GM12878 (cell line): Measurements from ENCODE around the gene PIAS1.
A peak's percentile ranks its signal among the peaks of the same experiment; 100 is the strongest.

Experiments
- CEBPB ChIP-seq, 2 experiments: fragments of 150-350 bp in 1 of 2; IDR thresholded peaks; 2 replicates each; pipeline ENCODE4 v1.6.1; 2012 to 2014; ENCODE audit warnings: low read depth in 2 of 2, low read length in 2 of 2, borderline replicate concordance in 1 of 2, inconsistent platforms in 1 of 2
- ESRRA ChIP-seq: IDR thresholded peaks from 2 replicates; pipeline ENCODE4 v1.6.1; 2012; ENCODE audit warnings: mild to moderate bottlenecking, low read length, improper control_type of control experiment
- FOXM1 ChIP-seq: IDR thresholded peaks from 2 replicates; pipeline ENCODE4 v1.6.1; 2012; ENCODE audit warnings: low read depth, mild to moderate bottlenecking, inconsistent platforms, low read length, moderate library complexity
- MXI1 ChIP-seq: fragments of 150-350 bp; IDR thresholded peaks from 2 replicates; pipeline ENCODE4 v1.6.1; 2011; ENCODE audit warnings: low read depth, mild to moderate bottlenecking, inconsistent platforms, low read length, improper control_type of control experiment
- NRF1 ChIP-seq: conservative IDR thresholded peaks from 2 replicates; pipeline ENCODE4 v1.6.1; 2011; ENCODE audit warnings: mild to moderate bottlenecking, low read depth, low read length, improper control_type of control experiment
- POLR2A ChIP-seq: IDR thresholded peaks from 2 replicates; pipeline ENCODE4 v1.6.1; 2011; ENCODE audit warnings: low read depth, mild to moderate bottlenecking, low read length
- POLR2AphosphoS5 ChIP-seq: IDR thresholded peaks from 2 replicates; pipeline ENCODE4 v1.6.1; 2011; ENCODE audit warnings: mild to moderate bottlenecking, low read length, inconsistent platforms
- RAD21 ChIP-seq: IDR thresholded peaks from 2 replicates; pipeline ENCODE4 v1.6.1; 2011; ENCODE audit warnings: mild to moderate bottlenecking, low read depth, low read length, moderate library complexity; ENCODE audit not compliant: insufficient read depth
- RBBP5 ChIP-seq: fragments of 200-600 bp; sonication (generic); conservative IDR thresholded peaks from 2 replicates; pipeline ENCODE4 v1.6.1; 2016
- TARDBP ChIP-seq: IDR thresholded peaks from 2 replicates; pipeline ENCODE4 v1.6.1; 2016; ENCODE audit warnings: borderline replicate concordance
- TF ChIP-seq, protein P1 (sequence below): IDR thresholded peaks from 2 replicates; pipeline ENCODE4 v1.6.1; 2011; ENCODE audit warnings: borderline replicate concordance, low read depth, mild to moderate bottlenecking, moderate library complexity, mixed read lengths, low read length; ENCODE audit not compliant: insufficient read depth; ENCODE audit errors: extremely low read length
- TF ChIP-seq, protein P2 (sequence below), 3 experiments: IDR thresholded peaks in 2 of 3; conservative IDR thresholded peaks in 1 of 3; 2 replicates each; pipeline ENCODE4 v1.5.1; 2011; ENCODE audit warnings: low read depth in 3 of 3, low read length in 3 of 3, mild to moderate bottlenecking in 3 of 3, control low read depth in 2 of 3, moderate library complexity in 2 of 3, inconsistent platforms in 1 of 3, mixed read lengths in 1 of 3; ENCODE audit not compliant: control insufficient read depth in 2 of 3, insufficient read depth in 1 of 3; ENCODE audit errors: extremely low read depth in 1 of 3
- TF ChIP-seq, protein P3 (sequence below): IDR thresholded peaks from 2 replicates; pipeline ENCODE4 v1.6.1; 2011; ENCODE audit warnings: low read depth, low read length, improper control_type of control experiment, borderline replicate concordance

DNA sequence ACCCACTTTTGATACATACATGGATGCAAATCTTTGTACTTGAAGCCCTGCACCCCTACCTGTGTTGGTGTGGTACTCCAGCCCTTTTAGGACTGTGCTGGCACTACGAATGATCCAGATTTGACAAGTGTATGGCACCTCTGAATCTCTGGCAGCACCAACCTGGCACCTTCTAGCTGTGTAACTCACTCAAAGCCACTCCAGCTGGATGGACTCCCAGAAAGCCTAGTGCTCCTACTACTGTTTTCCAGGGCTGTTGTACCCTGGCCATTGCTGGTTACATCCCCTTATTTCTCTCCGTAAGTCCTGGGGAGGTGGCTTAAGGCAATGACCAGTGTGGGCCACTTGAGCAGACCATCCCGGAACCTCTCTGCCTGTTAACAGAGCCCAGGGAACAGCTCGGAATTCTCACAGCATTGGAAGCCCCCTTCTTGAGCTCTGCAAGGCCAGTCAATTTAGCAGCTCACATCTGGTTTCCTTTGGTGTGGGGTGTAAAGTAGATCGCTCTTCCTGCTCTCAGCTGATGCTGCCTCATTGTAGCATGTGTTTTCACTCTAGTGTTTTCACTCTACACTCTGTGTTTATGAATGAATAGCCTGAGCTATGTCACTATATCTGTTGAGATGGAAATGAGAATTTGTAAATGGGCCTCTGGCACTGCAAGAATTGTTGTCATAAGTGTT lies 138.8 kb downstream of the PIAS1 start:
- TF ChIP-seq NRF1 (no peak), RBBP5 (no peak), CEBPB (IDR thresholded peaks at IDR 0.05; ENCODE audit: borderline replicate concordance in 1 of 2, low read depth in 2 of 2, low read length in 2 of 2) (no peak), MXI1 (no peak), FOXM1 (no peak), RAD21 (no peak), ESRRA (no peak), POLR2A (peak; percentile 46), TARDBP (no peak), POLR2AphosphoS5 (peak; percentile 24; the same call in 1 of the 2 replicates)
- TF ChIP-seq, protein P1, sequence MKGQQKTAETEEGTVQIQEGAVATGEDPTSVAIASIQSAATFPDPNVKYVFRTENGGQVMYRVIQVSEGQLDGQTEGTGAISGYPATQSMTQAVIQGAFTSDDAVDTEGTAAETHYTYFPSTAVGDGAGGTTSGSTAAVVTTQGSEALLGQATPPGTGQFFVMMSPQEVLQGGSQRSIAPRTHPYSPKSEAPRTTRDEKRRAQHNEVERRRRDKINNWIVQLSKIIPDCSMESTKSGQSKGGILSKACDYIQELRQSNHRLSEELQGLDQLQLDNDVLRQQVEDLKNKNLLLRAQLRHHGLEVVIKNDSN: no peak
- TF ChIP-seq, protein P2, sequence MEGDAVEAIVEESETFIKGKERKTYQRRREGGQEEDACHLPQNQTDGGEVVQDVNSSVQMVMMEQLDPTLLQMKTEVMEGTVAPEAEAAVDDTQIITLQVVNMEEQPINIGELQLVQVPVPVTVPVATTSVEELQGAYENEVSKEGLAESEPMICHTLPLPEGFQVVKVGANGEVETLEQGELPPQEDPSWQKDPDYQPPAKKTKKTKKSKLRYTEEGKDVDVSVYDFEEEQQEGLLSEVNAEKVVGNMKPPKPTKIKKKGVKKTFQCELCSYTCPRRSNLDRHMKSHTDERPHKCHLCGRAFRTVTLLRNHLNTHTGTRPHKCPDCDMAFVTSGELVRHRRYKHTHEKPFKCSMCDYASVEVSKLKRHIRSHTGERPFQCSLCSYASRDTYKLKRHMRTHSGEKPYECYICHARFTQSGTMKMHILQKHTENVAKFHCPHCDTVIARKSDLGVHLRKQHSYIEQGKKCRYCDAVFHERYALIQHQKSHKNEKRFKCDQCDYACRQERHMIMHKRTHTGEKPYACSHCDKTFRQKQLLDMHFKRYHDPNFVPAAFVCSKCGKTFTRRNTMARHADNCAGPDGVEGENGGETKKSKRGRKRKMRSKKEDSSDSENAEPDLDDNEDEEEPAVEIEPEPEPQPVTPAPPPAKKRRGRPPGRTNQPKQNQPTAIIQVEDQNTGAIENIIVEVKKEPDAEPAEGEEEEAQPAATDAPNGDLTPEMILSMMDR (IDR thresholded peaks at IDR 0.05 in 2 of 3, conservative IDR thresholded peaks at IDR 0.05 in 1 of 3; ENCODE audit: control insufficient read depth in 2 of 3, extremely low read depth in 1 of 3, insufficient read depth in 1 of 3, low read depth in 3 of 3, low read length in 3 of 3): no peak
- TF ChIP-seq, protein P3, sequence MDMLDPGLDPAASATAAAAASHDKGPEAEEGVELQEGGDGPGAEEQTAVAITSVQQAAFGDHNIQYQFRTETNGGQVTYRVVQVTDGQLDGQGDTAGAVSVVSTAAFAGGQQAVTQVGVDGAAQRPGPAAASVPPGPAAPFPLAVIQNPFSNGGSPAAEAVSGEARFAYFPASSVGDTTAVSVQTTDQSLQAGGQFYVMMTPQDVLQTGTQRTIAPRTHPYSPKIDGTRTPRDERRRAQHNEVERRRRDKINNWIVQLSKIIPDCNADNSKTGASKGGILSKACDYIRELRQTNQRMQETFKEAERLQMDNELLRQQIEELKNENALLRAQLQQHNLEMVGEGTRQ: no peak
